Epithelial cell of esophagus (primary cell): ENCODE results near the gene ZNF227.
"Not testable (repeated sequence)": the region's sequence is repeated elsewhere in the genome, so short reads cannot be mapped to it uniquely, and the experiment has no call there.

Source experiments
- DNase-seq: peaks from one replicate; pipeline ENCODE4 v3.0.0; 2010; ENCODE audit warnings: low read depth
- H3K4me3 ChIP-seq: 2 replicates; pipeline ENCODE4 v1.5.1; 2011; ENCODE audit warnings: mild to moderate bottlenecking, low read length, control low read depth
- TF ChIP-seq, protein P1 (sequence below): IDR thresholded peaks from 2 replicates; pipeline ENCODE4 v1.5.1; 2011; ENCODE audit warnings: low read depth, mild to moderate bottlenecking, low read length, control low read depth, inconsistent platforms; ENCODE audit not compliant: insufficient read depth; ENCODE audit errors: missing control alignments

Gene ZNF227

DNA sequence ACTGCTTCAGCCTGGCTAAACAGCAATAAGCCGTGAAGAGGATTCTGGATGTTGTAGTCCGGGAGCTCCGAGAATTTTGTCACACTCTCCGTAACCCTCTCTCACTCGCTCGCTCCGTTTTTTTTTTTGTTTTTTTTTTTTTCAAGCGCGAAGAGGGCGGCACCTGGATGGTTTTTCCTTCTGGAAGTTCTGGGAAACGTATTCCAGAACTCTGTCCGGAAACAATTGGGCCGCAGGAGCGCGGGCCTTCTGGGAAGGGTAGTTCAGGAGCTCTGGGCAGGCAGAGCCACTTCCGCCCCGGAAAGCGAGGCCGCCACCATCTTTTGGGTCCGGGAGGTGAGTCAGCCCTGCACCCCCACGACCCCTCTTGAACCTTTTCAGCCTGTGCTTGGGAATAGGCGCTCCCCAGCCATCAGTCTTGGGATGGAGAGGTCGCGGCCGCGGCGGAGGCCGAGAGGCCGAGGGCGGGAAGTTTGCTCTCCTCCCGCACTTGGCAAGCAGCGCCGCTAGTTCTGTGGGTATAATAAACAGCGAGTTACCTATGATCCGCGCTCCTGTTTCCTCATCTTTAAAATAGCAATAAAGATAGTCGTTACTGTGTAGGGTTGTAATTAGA is at the start of gene ZNF227:
TSS of gene ZNF227 (plus strand) at position 283 of the 616 bp plus-strand sequence. CDS start 5,261 bp downstream, outside the sequence.
- TF ChIP-seq, protein P1, sequence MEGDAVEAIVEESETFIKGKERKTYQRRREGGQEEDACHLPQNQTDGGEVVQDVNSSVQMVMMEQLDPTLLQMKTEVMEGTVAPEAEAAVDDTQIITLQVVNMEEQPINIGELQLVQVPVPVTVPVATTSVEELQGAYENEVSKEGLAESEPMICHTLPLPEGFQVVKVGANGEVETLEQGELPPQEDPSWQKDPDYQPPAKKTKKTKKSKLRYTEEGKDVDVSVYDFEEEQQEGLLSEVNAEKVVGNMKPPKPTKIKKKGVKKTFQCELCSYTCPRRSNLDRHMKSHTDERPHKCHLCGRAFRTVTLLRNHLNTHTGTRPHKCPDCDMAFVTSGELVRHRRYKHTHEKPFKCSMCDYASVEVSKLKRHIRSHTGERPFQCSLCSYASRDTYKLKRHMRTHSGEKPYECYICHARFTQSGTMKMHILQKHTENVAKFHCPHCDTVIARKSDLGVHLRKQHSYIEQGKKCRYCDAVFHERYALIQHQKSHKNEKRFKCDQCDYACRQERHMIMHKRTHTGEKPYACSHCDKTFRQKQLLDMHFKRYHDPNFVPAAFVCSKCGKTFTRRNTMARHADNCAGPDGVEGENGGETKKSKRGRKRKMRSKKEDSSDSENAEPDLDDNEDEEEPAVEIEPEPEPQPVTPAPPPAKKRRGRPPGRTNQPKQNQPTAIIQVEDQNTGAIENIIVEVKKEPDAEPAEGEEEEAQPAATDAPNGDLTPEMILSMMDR = no peak
- peak within 1 kb of the TSS; percentile 63 for H3K4me3 ChIP-seq
- peak; percentile 95 for DNase-seq

DNA sequence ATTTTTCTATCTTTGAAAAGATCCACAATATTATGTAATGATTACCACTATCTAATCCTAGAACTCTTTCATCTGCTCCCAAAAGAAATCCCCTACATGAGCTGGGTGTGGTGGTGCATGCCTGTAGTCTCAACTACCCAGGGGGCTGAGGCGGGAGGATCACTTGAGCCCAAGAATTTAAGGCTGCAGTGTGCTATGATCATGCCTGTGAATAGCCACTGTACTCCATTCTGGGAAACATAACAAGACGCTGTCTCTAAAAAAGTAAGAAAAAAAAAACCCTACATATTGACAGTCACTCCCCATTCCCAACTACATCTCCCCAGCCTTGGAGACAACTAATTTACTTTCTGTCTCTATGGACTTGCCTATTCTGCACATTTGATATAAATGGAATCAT is 48.5 kb upstream of the ZNF227 start:
- DNase-seq = no peak
- TF ChIP-seq, protein P1 = no peak
- no peak overlapping the region for H3K4me3 ChIP-seq

DNA sequence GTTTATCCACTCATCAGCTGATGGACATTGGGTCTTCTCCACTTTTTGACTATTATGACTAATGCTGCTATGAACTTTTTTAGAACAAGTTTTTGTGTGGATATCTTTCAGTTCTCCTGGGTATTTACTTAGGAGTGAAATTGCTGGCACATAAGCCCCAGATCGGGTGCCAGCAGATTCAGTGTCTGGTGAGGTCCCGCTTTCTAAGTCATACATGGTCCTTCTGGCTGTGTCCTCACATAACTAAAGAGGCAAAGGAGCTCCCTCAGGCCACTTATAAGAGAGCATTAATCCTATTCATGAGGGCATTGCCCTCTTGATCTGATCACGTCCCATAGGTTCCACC is 48.0 kb upstream of the ZNF227 start:
- DNase-seq = no peak
- H3K4me3 ChIP-seq = peak overlapping the region; percentile 100
- TF ChIP-seq, protein P1 = no peak

DNA sequence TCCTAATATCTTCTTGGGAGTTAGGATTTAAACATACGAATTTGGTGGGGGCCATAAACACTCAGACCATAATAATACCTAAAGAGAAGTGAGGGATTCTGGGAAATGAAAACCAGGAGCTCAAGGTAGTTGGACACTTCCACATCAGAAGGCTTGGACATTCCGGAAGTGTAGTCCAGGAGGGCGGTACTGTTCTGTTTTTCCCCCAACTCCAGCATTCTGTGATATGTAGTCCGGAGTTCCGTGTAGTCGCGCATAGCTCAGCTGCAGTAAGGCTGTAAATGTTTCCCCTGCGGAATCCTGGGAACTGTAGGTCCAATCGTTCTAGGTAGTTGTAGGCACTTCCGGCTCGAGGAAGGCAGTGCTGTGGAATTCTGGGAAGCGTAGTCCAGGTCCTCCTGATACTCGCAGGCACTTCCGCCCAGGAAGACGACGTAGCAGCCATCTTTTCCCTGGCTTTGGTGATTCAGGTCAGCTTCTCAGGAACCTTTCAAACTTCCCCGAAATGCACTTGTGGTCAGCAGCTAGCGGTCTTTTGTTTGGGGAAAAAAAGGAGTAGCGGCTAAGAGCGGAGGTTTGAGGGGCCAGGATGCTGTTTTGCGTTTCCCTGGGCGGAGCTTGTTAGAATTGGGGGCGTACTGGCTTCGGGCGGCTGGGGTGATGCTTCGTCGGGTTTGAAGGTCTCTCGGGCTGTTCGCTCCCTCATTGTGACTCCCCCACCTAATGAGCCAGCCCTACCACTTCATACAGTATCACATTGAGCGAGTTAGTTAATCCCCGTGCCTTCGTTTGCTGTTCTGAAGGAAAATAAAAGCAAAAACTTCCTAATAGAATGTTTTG is 47.4 kb upstream of the ZNF227 start, which contains the start of gene ZNF226:
TSS of gene ZNF226 (plus strand) at position 428 of the 840 bp plus-strand sequence. CDS start 4,981 bp downstream, outside the sequence.
- DNase-seq = peak; percentile 99
- H3K4me3 ChIP-seq = peak within 1 kb of the TSS; percentile 100
- TF ChIP-seq, protein P1 = no peak

DNA sequence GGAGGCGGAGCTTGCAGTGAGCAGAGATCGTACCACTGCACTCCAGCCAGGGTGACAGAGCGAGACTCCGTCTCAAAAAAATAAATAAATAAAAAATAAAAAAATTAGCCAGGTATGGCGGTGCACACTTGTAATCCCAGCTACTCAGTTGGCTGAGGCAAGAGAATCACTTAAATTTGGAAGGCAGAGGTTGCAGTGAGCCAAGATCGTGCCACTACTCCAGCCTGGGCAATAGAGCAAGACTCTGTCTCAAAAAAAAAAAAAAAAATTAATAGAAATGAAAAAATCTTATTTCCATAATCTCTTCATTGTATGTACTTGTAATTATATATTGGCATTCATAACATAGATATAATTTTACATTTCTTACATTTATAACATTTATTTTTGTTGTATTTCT is 41.7 kb upstream of the ZNF227 start:
- DNase-seq, H3K4me3 ChIP-seq: not testable (repeated sequence)

DNA sequence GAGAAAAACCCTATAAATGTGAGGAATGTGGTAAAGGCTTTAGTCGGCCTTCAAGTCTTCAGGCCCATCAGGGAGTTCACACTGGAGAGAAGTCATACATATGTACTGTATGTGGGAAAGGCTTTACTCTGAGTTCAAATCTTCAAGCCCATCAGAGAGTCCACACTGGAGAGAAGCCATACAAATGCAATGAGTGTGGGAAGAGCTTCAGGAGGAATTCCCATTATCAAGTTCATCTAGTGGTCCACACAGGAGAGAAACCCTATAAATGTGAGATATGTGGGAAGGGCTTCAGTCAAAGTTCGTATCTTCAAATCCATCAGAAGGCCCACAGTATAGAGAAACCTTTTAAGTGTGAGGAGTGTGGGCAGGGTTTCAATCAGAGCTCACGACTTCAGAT is 35.7 kb upstream of the ZNF227 start:
- DNase-seq = no peak
- TF ChIP-seq, protein P1 = no peak
- no peak overlapping the region for H3K4me3 ChIP-seq

DNA sequence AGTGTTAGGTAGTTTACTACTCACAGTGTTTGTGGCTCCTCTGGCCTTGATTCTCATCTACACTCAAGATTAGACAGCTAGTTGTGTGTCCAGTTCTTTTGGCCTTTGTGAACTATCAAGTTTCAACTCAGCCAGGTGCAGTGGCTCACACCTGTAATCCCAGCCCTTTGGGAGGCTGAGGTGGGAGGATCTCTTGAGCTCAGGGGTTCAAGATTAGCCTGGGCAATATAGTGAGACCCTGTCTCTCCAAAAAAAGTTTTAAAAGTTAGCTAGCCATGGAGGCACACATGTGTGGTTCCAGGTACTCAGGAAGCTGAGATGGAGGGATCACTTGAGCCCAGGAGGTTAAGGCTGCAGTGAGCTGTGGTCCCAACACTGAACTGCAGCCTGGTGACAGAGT is 31.4 kb upstream of the ZNF227 start:
- TF ChIP-seq, protein P1 = no peak
- no peak overlapping the region for H3K4me3 ChIP-seq
- DNase-seq = no peak
